Measurements from ENCODE around the gene ARHGAP33.

- TF ChIP-seq CTCF (IDR thresholded peaks at IDR 0.05) (no peak), POLR2A (IDR thresholded peaks at IDR 0.05) (no peak)
These were observed 30.2 kb downstream of the ARHGAP33 start for GRCh38 chr19:35805526-35806102.
